HepG2 (cell line): ENCODE measurements around the gene HSD3B7. TPM values are rescaled to one million over a fixed set of nuclear protein-coding genes. Genes with fewer than 3 reads are reported as not detected.

ENCODE experiments used
- AGO1 ChIP-seq: fragments of 200-400 bp; formaldehyde crosslinking; IDR thresholded peaks from 2 replicates; pipeline ENCODE4 v1.6.1; 2017; ENCODE audit warnings: mild to moderate bottlenecking, low read depth, low read length, moderate library complexity; ENCODE audit not compliant: poor library complexity, severe bottlenecking
- AGO2 ChIP-seq: fragments of 200-400 bp; formaldehyde crosslinking; optimal IDR thresholded peaks from 2 replicates; pipeline ENCODE3; 2017; ENCODE audit warnings: mild to moderate bottlenecking, low read depth, low read length, moderate library complexity
- ARHGAP35 ChIP-seq: sonication (generic); formaldehyde crosslinking; IDR thresholded peaks from 2 replicates; pipeline ENCODE4 v1.9.0; 2022; ENCODE audit warnings: mild to moderate bottlenecking, inconsistent platforms, moderate library complexity, missing genetic modification reagents, borderline replicate concordance
- CHCHD3 ChIP-seq: sonication (generic); formaldehyde crosslinking; IDR thresholded peaks from 2 replicates; pipeline ENCODE4 v1.8.0; 2022; ENCODE audit warnings: mild to moderate bottlenecking, missing genetic modification reagents, moderate library complexity
- FOXK1 ChIP-seq: sonication (generic); formaldehyde crosslinking; IDR thresholded peaks from 2 replicates; pipeline ENCODE4 v1.4.0; 2020; ENCODE audit warnings: low read depth, missing genetic modification reagents, borderline replicate concordance
- KLF16 ChIP-seq, 2 experiments: sonication (generic) in 1 of 2; formaldehyde crosslinking in 1 of 2; IDR thresholded peaks; 2 replicates each; pipeline versions ENCODE4 v1.6.1 to v1.8.0; 2016 to 2023; ENCODE audit warnings: missing genetic modification reagents in 2 of 2, missing compliant biosample characterization in 1 of 2
- KLF6 ChIP-seq: IDR thresholded peaks from 2 replicates; pipeline ENCODE4 v1.8.0; 2016; ENCODE audit warnings: missing biosample characterization, missing genetic modification reagents
- MED13 ChIP-seq: sonication (generic); formaldehyde crosslinking; IDR thresholded peaks from 2 replicates; pipeline ENCODE4 v1.5.0; 2020; ENCODE audit warnings: missing genetic modification reagents
- MTF1 ChIP-seq: sonication (generic); formaldehyde crosslinking; IDR thresholded peaks from 2 replicates; pipeline ENCODE4 v1.5.0; 2020; ENCODE audit warnings: missing genetic modification reagents
- MXD3 ChIP-seq: IDR thresholded peaks from 2 replicates; pipeline ENCODE4 v1.6.1; 2016; ENCODE audit warnings: mild to moderate bottlenecking, missing biosample characterization, missing genetic modification reagents
- NPAS2 ChIP-seq: sonication (generic); formaldehyde crosslinking; IDR thresholded peaks from 2 replicates; pipeline ENCODE4 v1.8.0; 2022; ENCODE audit warnings: mild to moderate bottlenecking, missing genetic modification reagents, borderline replicate concordance
- RNF219 ChIP-seq: sonication (generic); formaldehyde crosslinking; IDR thresholded peaks from 2 replicates; pipeline ENCODE4 v1.5.0; 2020; ENCODE audit warnings: mild to moderate bottlenecking, missing genetic modification reagents
- SP4 ChIP-seq: sonication (generic); formaldehyde crosslinking; IDR thresholded peaks from 2 replicates; pipeline ENCODE4 v1.8.1; 2023; ENCODE audit warnings: mild to moderate bottlenecking, missing genetic modification reagents
- SRSF4 ChIP-seq: fragments of 200-400 bp; formaldehyde crosslinking; IDR thresholded peaks from one replicate; pipeline ENCODE4 v1.6.1; 2018; ENCODE audit warnings: mild to moderate bottlenecking, low read depth, low read length, moderate library complexity; ENCODE audit not compliant: poor library complexity, severe bottlenecking
- SYNCRIP ChIP-seq: fragments of 200-400 bp; formaldehyde crosslinking; IDR thresholded peaks from 2 replicates; pipeline ENCODE4 v1.6.1; 2018; ENCODE audit warnings: mild to moderate bottlenecking, low read depth, low read length; ENCODE audit not compliant: insufficient read depth
- ZC3H4 ChIP-seq: sonication (generic); formaldehyde crosslinking; IDR thresholded peaks from 2 replicates; pipeline ENCODE4 v1.4.0; 2020; ENCODE audit warnings: missing genetic modification reagents, borderline replicate concordance
- ZFAT ChIP-seq: sonication (generic); formaldehyde crosslinking; conservative IDR thresholded peaks from 2 replicates; pipeline ENCODE4 v1.8.1; 2023; ENCODE audit warnings: missing genetic modification reagents, inconsistent platforms
- ZFP36L2 ChIP-seq: sonication (generic); formaldehyde crosslinking; IDR thresholded peaks from 2 replicates; pipeline ENCODE4 v1.4.0; 2020; ENCODE audit warnings: missing genetic modification reagents
- ZNF101 ChIP-seq: sonication (generic); formaldehyde crosslinking; IDR thresholded peaks from 2 replicates; pipeline ENCODE4 v1.4.0; 2020; ENCODE audit warnings: mild to moderate bottlenecking, low read depth, missing genetic modification reagents, borderline replicate concordance
- ZNF253 ChIP-seq: sonication (generic); formaldehyde crosslinking; IDR thresholded peaks from 2 replicates; pipeline ENCODE4 v1.8.0; 2022; ENCODE audit warnings: mild to moderate bottlenecking, missing genetic modification reagents, borderline replicate concordance
- ZNF335 ChIP-seq: sonication (generic); formaldehyde crosslinking; IDR thresholded peaks from 2 replicates; pipeline ENCODE4 v1.4.0; 2020; ENCODE audit warnings: missing genetic modification reagents
- ZNF543 ChIP-seq: sonication (generic); formaldehyde crosslinking; IDR thresholded peaks from 2 replicates; pipeline ENCODE4 v1.4.0; 2020; ENCODE audit warnings: mild to moderate bottlenecking, missing genetic modification reagents
- ZNF557 ChIP-seq: sonication (generic); formaldehyde crosslinking; IDR thresholded peaks from 2 replicates; pipeline ENCODE4 v1.4.0; 2020; ENCODE audit warnings: missing genetic modification reagents
- ZNF614 ChIP-seq: IDR thresholded peaks from 2 replicates; pipeline ENCODE4 v1.6.1; 2018; ENCODE audit warnings: missing biosample characterization, missing genetic modification reagents, inconsistent platforms, borderline replicate concordance
- ZNF724P ChIP-seq: sonication (generic); formaldehyde crosslinking; IDR thresholded peaks from 2 replicates; pipeline ENCODE4 v1.8.0; 2022; ENCODE audit warnings: missing genetic modification reagents, borderline replicate concordance
- ZNF768 ChIP-seq: sonication (generic); formaldehyde crosslinking; IDR thresholded peaks from 2 replicates; pipeline ENCODE4 v1.4.0; 2020; ENCODE audit warnings: missing genetic modification reagents
- ZNF777 ChIP-seq: sonication (generic); formaldehyde crosslinking; IDR thresholded peaks from 2 replicates; pipeline ENCODE4 v1.4.0; 2020; ENCODE audit warnings: missing genetic modification reagents
- ZSCAN25 ChIP-seq: sonication (generic); formaldehyde crosslinking; IDR thresholded peaks from 2 replicates; pipeline ENCODE4 v1.8.0; 2022; ENCODE audit warnings: mild to moderate bottlenecking, missing genetic modification reagents
- polyA plus RNA-seq, 8 experiments: library from polyadenylated mRNA; depleted of rRNA in 3 of 8; stranded (reverse) in 7 of 8; unstranded in 1 of 8; fragments of >200 nt; fragmentation: Illumina TruSeq in 4 of 8; extraction: Trizol in 4 of 8; gene quantifications; 2 replicates each; pipeline versions ENCODE4 v1.2.1 to v1.2.3, GENCODE V29; 2011 to 2016; ENCODE audit warnings: low read depth in 4 of 8, missing spikeins in 1 of 8, mixed read lengths in 1 of 8; ENCODE audit not compliant: insufficient read depth in 1 of 8
- total RNA-seq, 5 experiments: library from RNA; depleted of rRNA; stranded (reverse); fragments of >200 nt; fragmentation: Illumina TruSeq; extraction: Trizol; gene quantifications; 2 replicates each; pipeline ENCODE4 v1.2.3, GENCODE V29; 2016; ENCODE audit warnings: low read depth in 1 of 5

The HSD3B7 gene
- total and polyA plus RNA-seq, 2 of the 13 experiments (the other 11 are each of a cell fraction or from before 2014, with no cell fraction given) = 32.9 to 69.7 TPM

GRCh38 chr16:31032736-31033708 is 48.0 kb downstream of the HSD3B7 start, which contains the start of gene STX4 (continued):
- no peak; the same call in 1 of the 2 replicates for TF ChIP-seq RNF219 (CRISPR knock-in tag)
- no peak for TF ChIP-seq ZNF101 (CRISPR knock-in tag)
- TF ChIP-seq KLF6 = 0 out of 2 replicates have a peak, but pooled peaks have one; percentile 18
- TF ChIP-seq CHCHD3 = peak; percentile 99
- peak; percentile 95 for TF ChIP-seq ZNF724P (CRISPR knock-in tag)
- TF ChIP-seq ZFAT = no peak
- TF ChIP-seq ZNF777 (CRISPR knock-in tag) = peak; percentile 75
- no peak; the same call in 1 of the 2 replicates for TF ChIP-seq ZFP36L2 (CRISPR knock-in tag)
- peak; percentile 82; the same call in 1 of the 2 replicates for TF ChIP-seq FOXK1 (CRISPR knock-in tag)
- 0 out of 2 replicates have a peak, but pooled peaks have one; percentile 40 for TF ChIP-seq MED13
- TF ChIP-seq MTF1 (CRISPR knock-in tag) = no peak
- 0 out of 2 replicates have a peak, but pooled peaks have one; percentile 81 for TF ChIP-seq ZNF253 (CRISPR knock-in tag)
- no peak for TF ChIP-seq ZNF543 (CRISPR knock-in tag)
- no peak for TF ChIP-seq ZC3H4 (CRISPR knock-in tag)
- peak; percentile 96; the same call in 1 of the 2 replicates for TF ChIP-seq ARHGAP35 (CRISPR knock-in tag)
- peak; percentile 32 for TF ChIP-seq AGO2
- TF ChIP-seq SYNCRIP = no peak
- peak; percentile 43; the same call in 1 of the 2 replicates for TF ChIP-seq ZNF614 (CRISPR knock-in tag)
- TF ChIP-seq ZNF557 (CRISPR knock-in tag) = peak; percentile 12; the same call in 1 of the 2 replicates
- TF ChIP-seq SP4 (CRISPR knock-in tag) = peak; percentile 88
- peak; percentile 78 for TF ChIP-seq ZSCAN25 (CRISPR knock-in tag)
- TF ChIP-seq NPAS2 (CRISPR knock-in tag) = no peak
- TF ChIP-seq AGO1 = peak; percentile 13
- TF ChIP-seq ZNF768 (CRISPR knock-in tag) = peak; percentile 70
- TF ChIP-seq ZNF335 (CRISPR knock-in tag) = no peak; the same call in none of the 2 replicates
- TF ChIP-seq KLF16 (CRISPR knock-in tag; IDR thresholded peaks at IDR 0.05) = peak in 1 of 2 experiments; percentile 67; a peak in 2 of 4 replicates
- no peak for TF ChIP-seq SRSF4
- peak; percentile 52 for TF ChIP-seq MXD3 (CRISPR knock-in tag)
